Activated CD8-positive, alpha-beta T cell treated with anti-CD3 and anti-CD28 coated beads, Interleukin-2, amount 10 ng/mL, durations not matched to agents 7 days and 5 days (primary cell): ENCODE measurements around the gene PHRF1. TPM values are rescaled to one million over a fixed set of nuclear protein-coding genes. Genes with fewer than 3 reads are reported as not detected.

ENCODE experiments used
- ATAC-seq: fragments of 150-1000 bp; cut with Tn5 transposase; one replicate; pipeline ENCODE4 v1.10.0; 2021; ENCODE audit warnings: moderate library complexity
- CTCF ChIA-PET: fragments of 350-600 bp; sonication (Branson Sonifier 250); formaldehyde crosslinking; loops from one replicate; lab custom pipeline; 2021; ENCODE audit warnings: antibody characterized with exemption; lab: Charles Lee
- POLR2A ChIA-PET: fragments of 350-600 bp; sonication (Branson Sonifier 250); formaldehyde crosslinking; loops from one replicate; lab custom pipeline; 2021; ENCODE audit warnings: antibody characterized with exemption; lab: Charles Lee
- DNase-seq: peaks from one replicate; pipeline ENCODE4 v3.0.0-alpha.2; 2020
- H3K27ac Mint-ChIP-seq: one replicate; pipeline ENCODE4 v1.8.0; 2021; ENCODE audit warnings: mild to moderate bottlenecking, mixed read lengths
- H3K27me3 Mint-ChIP-seq: one replicate; pipeline ENCODE4 v1.8.0; 2021; ENCODE audit warnings: low read depth, mixed read lengths
- H3K36me3 Mint-ChIP-seq: one replicate; pipeline ENCODE4 v1.8.0; 2021; ENCODE audit warnings: low read depth, mixed read lengths
- H3K4me1 Mint-ChIP-seq: one replicate; pipeline ENCODE4 v1.8.0; 2021; ENCODE audit warnings: low read depth, mixed read lengths
- H3K4me3 Mint-ChIP-seq: one replicate; pipeline ENCODE4 v1.8.0; 2021; ENCODE audit warnings: mild to moderate bottlenecking, mixed read lengths
- H3K9me3 Mint-ChIP-seq: one replicate; pipeline ENCODE4 v1.8.0; 2022; ENCODE audit warnings: mixed read lengths; ENCODE audit not compliant: insufficient read depth
- total RNA-seq, 2 experiments: library from RNA; stranded (reverse); gene quantifications; one replicate each; pipeline ENCODE4 v1.2.3, GENCODE V29; 2021

The PHRF1 gene
- total RNA-seq, 2 experiments from 2014 or later: 53.7 to 58.1 TPM

DNA sequence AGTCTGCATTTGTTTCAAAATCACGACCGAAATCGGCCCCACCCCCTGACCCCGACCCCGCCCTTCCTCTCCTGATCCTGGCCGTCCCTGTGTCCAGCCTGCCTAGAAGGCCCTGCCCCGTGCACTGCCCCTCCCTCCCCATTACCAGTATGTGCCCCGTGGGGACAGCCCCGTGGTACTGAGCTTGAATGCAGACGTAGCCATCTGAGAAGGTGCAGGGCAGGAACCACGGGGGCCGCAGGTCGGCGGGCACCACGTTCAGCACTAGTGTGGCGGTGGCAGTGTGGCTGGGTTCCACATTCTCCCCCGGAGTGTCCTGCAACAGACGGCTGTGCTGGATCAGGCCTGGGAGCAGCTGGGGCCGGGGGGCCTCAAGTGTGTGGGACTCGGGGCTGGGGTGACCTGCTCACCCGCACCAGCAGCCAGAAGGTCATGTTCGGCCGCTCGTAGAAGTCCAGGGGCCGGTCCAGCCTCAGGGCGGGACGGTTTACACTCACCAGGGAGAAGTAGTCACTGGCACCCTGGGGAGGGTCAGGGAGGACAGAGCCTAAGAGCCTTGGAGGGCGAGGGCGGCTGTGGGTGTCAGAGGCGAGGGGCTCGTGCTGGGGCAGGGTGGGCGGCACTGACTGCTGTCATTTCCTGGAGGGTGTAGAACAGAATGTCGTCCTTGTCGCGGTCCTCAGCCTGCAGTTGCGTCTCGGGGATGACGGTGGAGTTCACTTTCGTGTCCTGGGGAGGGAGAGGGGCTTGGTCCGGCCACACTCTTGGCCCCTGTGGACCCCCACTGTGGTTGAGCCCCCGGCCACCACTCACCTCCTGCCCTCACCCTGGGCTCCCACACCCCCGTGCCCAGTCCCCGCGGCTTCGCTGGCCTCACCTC lies 44.9 kb downstream of the PHRF1 start:
- Mint-ChIP-seq H3K4me3 (no peak overlapping the region), H3K9me3 (no peaks in the 10 kb centered on the region), H3K27me3 (no peaks in the 10 kb centered on the region), H3K4me1 (peaks cover 8% of the 10 kb centered on the region), H3K36me3 (no peaks in the 10 kb centered on the region), H3K27ac (no peak overlapping the region)
- no peak for DNase-seq
- POLR2A ChIA-PET: no interaction called here
- CTCF ChIA-PET: no interaction called here
- no peak for ATAC-seq

- DNase-seq: no peak
- Mint-ChIP-seq H3K36me3 (no peaks in the 10 kb centered on the region), H3K4me3 (no peak overlapping the region), H3K27ac (no peak overlapping the region), H3K9me3 (no peaks in the 10 kb centered on the region), H3K27me3 (no peaks in the 10 kb centered on the region), H3K4me1 (peaks cover 2% of the 10 kb centered on the region)
- ChIA-PET POLR2A (no interaction called here), CTCF (no interaction called here)
- no peak for ATAC-seq
These were observed 45.6 kb downstream of the PHRF1 start for GRCh38 chr11:621838-622237.

GRCh38 chr11:623349-623869 lies 47.1 kb downstream of the PHRF1 start:
- ChIA-PET POLR2A (interaction anchor here (1.3 kb wide), 1 partner anchor 9 kb away, joined by 3 read pairs; no protein-coding TSS in a partner anchor), CTCF (no interaction called here)
- ATAC-seq (no peak), DNase-seq (no peak)
- Mint-ChIP-seq H3K9me3 (no peaks in the 10 kb centered on the region), H3K27ac (peak overlapping the region; percentile 52), H3K36me3 (no peaks in the 10 kb centered on the region), H3K4me3 (no peak overlapping the region), H3K4me1 (peaks cover 8% of the 10 kb centered on the region), H3K27me3 (peaks cover 8% of the 10 kb centered on the region)

- POLR2A ChIA-PET: interaction anchor here (1.3 kb wide), 1 partner anchor 10 kb away, joined by 3 read pairs; no protein-coding TSS in a partner anchor
- CTCF ChIA-PET: no interaction called here
- no peaks in the 10 kb centered on the region for H3K36me3 Mint-ChIP-seq
- no peak overlapping the region for H3K4me3 Mint-ChIP-seq
- ATAC-seq (no peak), DNase-seq (no peak)
- peaks cover 11% of the 10 kb centered on the region for H3K27me3 Mint-ChIP-seq
- H3K9me3 Mint-ChIP-seq: no peaks in the 10 kb centered on the region
- H3K27ac Mint-ChIP-seq: no peak overlapping the region
- peaks cover 15% of the 10 kb centered on the region for H3K4me1 Mint-ChIP-seq
These were observed 47.9 kb downstream of the PHRF1 start for GRCh38 chr11:623999-624704.

DNA sequence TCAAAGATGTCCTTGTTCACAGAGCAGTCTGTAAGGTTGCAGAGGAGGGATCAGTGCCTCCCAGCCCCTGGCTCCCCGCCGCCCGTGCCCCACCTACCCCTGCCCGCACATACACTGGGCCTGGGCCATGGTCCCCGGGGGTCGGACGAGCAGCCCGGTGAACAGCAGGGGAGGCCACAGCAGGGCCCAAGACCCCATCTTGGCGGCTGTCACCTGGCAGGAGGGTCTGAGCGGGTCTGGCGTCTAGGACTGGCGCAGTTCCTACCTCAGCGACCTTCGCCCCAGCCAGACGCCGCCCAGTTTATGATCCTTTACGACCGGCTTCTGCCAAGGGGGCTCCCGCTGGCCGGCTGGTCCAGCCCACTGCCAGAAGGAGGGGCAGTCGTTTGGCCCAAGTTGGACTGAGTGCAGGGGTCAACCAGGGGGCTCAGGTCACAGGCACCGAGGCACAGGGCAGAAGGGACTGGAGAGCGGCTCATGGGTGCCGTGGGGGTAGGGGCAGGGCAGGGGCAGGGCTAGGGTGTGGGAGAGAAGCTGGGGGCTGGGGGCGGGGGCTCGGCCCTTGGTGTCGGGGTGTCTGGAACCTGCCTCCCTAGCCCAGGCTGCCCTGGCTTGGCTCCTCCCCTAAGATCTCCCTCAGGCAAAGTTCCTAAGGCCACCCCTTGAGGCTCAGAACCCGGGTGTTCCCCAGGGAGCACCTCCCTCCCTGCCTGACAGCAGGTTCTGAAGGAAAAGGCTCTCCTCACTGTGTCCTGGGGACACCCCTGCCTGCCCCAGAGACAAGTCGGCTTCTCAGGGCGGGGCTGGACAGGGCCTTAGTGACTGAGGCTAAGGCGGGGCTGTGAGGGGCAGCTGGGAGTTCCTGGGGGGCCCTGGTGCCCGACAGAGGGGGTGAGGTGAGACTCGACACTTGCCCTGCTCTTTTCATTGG lies 48.7 kb downstream of the PHRF1 start, which contains the start of gene CDHR5:
TSS of gene CDHR5 (minus strand) at position 251 of the 931 bp plus-strand sequence. CDS start at position 198, 53 bp downstream.
- Mint-ChIP-seq H3K4me3 (no peak within 1 kb of the TSS), H3K9me3 (no peaks in the 10 kb centered on the region), H3K27me3 (peaks cover 11% of the 10 kb centered on the region), H3K36me3 (no peaks in the 10 kb centered on the region), H3K27ac (no peak within 1 kb of the TSS), H3K4me1 (peaks cover 21% of the 10 kb centered on the region)
- DNase-seq: no peak
- ChIA-PET CTCF (no interaction called here), POLR2A (interaction anchor here (1.3 kb wide), 1 partner anchor 11 kb away, joined by 3 read pairs; no protein-coding TSS in a partner anchor)
- ATAC-seq: no peak

- POLR2A ChIA-PET: no interaction called here
- Mint-ChIP-seq H3K27me3 (peaks cover 11% of the 10 kb centered on the region), H3K4me3 (no peak overlapping the region), H3K4me1 (peaks cover 21% of the 10 kb centered on the region), H3K27ac (no peak overlapping the region), H3K36me3 (no peaks in the 10 kb centered on the region), H3K9me3 (no peaks in the 10 kb centered on the region)
- ATAC-seq (no peak), DNase-seq (no peak)
- CTCF ChIA-PET: no interaction called here
These were observed 49.5 kb downstream of the PHRF1 start for GRCh38 chr11:625636-626268.

DNA sequence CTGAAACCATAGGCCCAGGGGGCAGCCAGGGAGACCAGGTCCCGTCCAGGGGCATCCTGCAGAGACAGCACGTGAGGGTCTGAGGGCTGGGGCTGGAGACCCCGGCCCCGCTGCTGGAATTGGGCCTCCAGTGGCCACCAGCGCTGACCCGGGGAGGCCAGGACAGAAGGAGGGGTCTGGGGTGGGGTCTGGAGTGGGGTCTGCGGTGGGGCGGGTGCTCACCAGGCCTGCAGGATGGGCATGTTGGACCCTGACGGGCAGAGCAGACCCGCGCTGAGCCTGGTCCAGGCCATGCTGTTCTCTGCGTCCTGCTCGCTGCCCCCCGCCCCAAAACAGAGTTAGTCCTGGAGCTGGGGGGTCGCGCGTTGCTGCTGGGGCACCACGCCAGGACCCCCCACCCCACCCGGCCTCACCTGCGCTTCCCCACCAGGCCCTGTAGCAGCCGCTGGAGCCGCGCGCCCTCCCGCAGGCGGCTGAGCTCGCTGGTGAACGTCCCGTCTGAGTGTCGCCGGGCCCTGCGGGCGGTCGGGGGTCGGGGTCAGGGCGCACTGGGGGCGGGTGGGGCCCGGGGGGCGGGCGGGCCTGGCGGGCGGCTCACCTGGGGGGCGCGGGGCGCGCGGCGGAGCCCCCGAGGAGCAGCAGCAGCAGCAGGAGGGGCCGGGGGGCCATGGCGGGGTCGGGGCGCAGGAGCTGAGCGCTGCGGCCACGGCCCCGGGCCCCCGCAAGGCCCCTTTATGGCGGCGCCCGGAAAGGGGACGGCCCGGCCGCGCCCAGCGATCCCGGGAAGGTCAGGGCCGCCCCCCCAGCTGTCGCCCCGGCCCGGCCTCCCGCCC lies 50.4 kb downstream of the PHRF1 start, which contains the start of gene SCT:
TSS of gene SCT (minus strand) at position 707 of the 833 bp plus-strand sequence. CDS start at position 669, 38 bp downstream.
- Mint-ChIP-seq H3K27me3 (peaks cover 11% of the 10 kb centered on the region), H3K4me1 (peaks cover 21% of the 10 kb centered on the region), H3K27ac (no peak within 1 kb of the TSS), H3K36me3 (no peaks in the 10 kb centered on the region), H3K9me3 (no peaks in the 10 kb centered on the region), H3K4me3 (no peak within 1 kb of the TSS)
- no peak for ATAC-seq
- ChIA-PET CTCF (no interaction called here), POLR2A (no interaction called here)
- no peak for DNase-seq

- DNase-seq (no peak), ATAC-seq (no peak)
- peaks cover 11% of the 10 kb centered on the region for H3K27me3 Mint-ChIP-seq
- no peaks in the 10 kb centered on the region for H3K36me3 Mint-ChIP-seq
- ChIA-PET POLR2A (no interaction called here), CTCF (no interaction called here)
- peaks cover 21% of the 10 kb centered on the region for H3K4me1 Mint-ChIP-seq
- no peak overlapping the region for H3K27ac Mint-ChIP-seq
- no peak overlapping the region for H3K4me3 Mint-ChIP-seq
- no peaks in the 10 kb centered on the region for H3K9me3 Mint-ChIP-seq
These were observed 51.0 kb downstream of the PHRF1 start for GRCh38 chr11:627308-627576.

GRCh38 chr11:628056-628455 lies 51.8 kb downstream of the PHRF1 start:
- Mint-ChIP-seq H3K9me3 (no peaks in the 10 kb centered on the region), H3K4me3 (no peak overlapping the region), H3K4me1 (peaks cover 21% of the 10 kb centered on the region), H3K27ac (peak overlapping the region; percentile 39), H3K36me3 (no peaks in the 10 kb centered on the region), H3K27me3 (peaks cover 11% of the 10 kb centered on the region)
- ChIA-PET CTCF (no interaction called here), POLR2A (no interaction called here)
- DNase-seq (no peak), ATAC-seq (no peak)

DNA sequence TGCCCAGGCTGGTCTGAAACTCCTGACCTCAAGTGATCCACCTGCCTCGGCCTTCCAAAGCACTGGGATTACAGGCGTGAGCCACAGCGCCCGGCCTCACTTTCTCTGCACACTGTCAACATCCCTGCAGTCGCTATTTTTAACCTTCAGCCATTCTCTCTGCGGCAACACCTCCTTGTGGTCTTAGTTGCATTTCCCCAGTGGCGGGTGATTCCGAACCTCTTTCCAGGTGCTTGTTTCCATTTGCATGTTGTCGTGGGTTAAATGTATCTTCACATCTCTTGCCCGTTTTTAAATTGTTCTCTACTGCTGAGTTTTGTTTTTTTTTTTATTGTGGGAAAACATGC lies 52.9 kb downstream of the PHRF1 start:
- Mint-ChIP-seq H3K36me3 (no peaks in the 10 kb centered on the region), H3K9me3 (no peaks in the 10 kb centered on the region), H3K27me3 (peaks cover 11% of the 10 kb centered on the region), H3K4me3 (peak overlapping the region; percentile 19), H3K27ac (peak overlapping the region; percentile 9), H3K4me1 (peaks cover 21% of the 10 kb centered on the region)
- CTCF ChIA-PET: interaction anchor here (0.7 kb wide), 1 partner anchor 97 kb away, joined by 3 read pairs; no protein-coding TSS in a partner anchor
- POLR2A ChIA-PET: no interaction called here
- ATAC-seq (peak; percentile 54), DNase-seq (no peak)
